ENCODE measurements around the gene DHRS7.
A peak's percentile ranks its signal among the peaks of the same experiment; 100 is the strongest.

The DHRS7 gene

GRCh38 chr14:60184905-60185555, 19.8 kb upstream of the DHRS7 start:
- DNase-seq (ENCODE audit: low read depth) = no peak

- DNase-seq (ENCODE audit: low read depth) = no peak
Measured at GRCh38 chr14:60184146-60184904, 19.1 kb upstream of the DHRS7 start.

- no peak for DNase-seq (ENCODE audit: low read depth)
Measured at GRCh38 chr14:60183741-60184140, 18.5 kb upstream of the DHRS7 start.

GRCh38 chr14:60183138-60183537, 17.9 kb upstream of the DHRS7 start:
- no peak for DNase-seq (ENCODE audit: low read depth)

GRCh38 chr14:60179431-60179869, 14.3 kb upstream of the DHRS7 start:
- DNase-seq (ENCODE audit: low read depth) = no peak

- DNase-seq (ENCODE audit: low read depth) = no peak
Measured at GRCh38 chr14:60178820-60179219, 13.6 kb upstream of the DHRS7 start.

- no peak for DNase-seq (ENCODE audit: low read depth)
Measured at GRCh38 chr14:60178164-60178563, 13.0 kb upstream of the DHRS7 start.

- no peak for DNase-seq (ENCODE audit: low read depth)
Measured at GRCh38 chr14:60175255-60175902, 10.2 kb upstream of the DHRS7 start.

GRCh38 chr14:60174352-60175254, 9.4 kb upstream of the DHRS7 start:
- no peak for DNase-seq (ENCODE audit: low read depth)

- no peak for DNase-seq (ENCODE audit: low read depth)
Measured at GRCh38 chr14:60171690-60172089, 6.5 kb upstream of the DHRS7 start.

- no peak for DNase-seq (ENCODE audit: low read depth)
Measured at GRCh38 chr14:60170948-60171347, 5.8 kb upstream of the DHRS7 start.

- DNase-seq (ENCODE audit: low read depth) = no peak
Measured at GRCh38 chr14:60169722-60170121, 4.5 kb upstream of the DHRS7 start.

- DNase-seq (ENCODE audit: low read depth) = no peak
Measured at GRCh38 chr14:60166142-60166541, 944 bp upstream of the DHRS7 start.

GRCh38 chr14:60165547-60165876, 314 bp upstream of the DHRS7 start:
- DNase-seq (ENCODE audit: low read depth) = no peak

- no peak for DNase-seq (ENCODE audit: low read depth)
Measured at GRCh38 chr14:60164404-60164711, 840 bp downstream of the DHRS7 start.

GRCh38 chr14:60163693-60164092, 1.5 kb downstream of the DHRS7 start:
- DNase-seq (ENCODE audit: low read depth) = no peak

- no peak for DNase-seq (ENCODE audit: low read depth)
Measured at GRCh38 chr14:60161196-60162107, 3.7 kb downstream of the DHRS7 start.

- DNase-seq (ENCODE audit: low read depth) = no peak
Measured at GRCh38 chr14:60160422-60160821, 4.8 kb downstream of the DHRS7 start.

GRCh38 chr14:60154671-60155070, 10.5 kb downstream of the DHRS7 start:
- no peak for DNase-seq (ENCODE audit: low read depth)

GRCh38 chr14:60153991-60154390, 11.2 kb downstream of the DHRS7 start:
- no peak for DNase-seq (ENCODE audit: low read depth)

GRCh38 chr14:60151715-60152114, 13.5 kb downstream of the DHRS7 start:
- peak; percentile 46 for DNase-seq (ENCODE audit: low read depth)

Data from stimulated activated CD8-positive, alpha-beta memory T cell treated with anti-CD3 and anti-CD28 coated beads, Interleukin-12 subunit alpha, Interleukin-12 subunit beta, amount 100 ng/mL, for 1 hour (primary cell).